ENCODE measurements around the gene TMA7. TPM values are rescaled to one million over a fixed set of nuclear protein-coding genes. Genes with fewer than 3 reads are reported as not detected.

TMA7 gene
- total RNA-seq, 4 donors from 2014 or later = 94.8 to 195 (median 141) TPM

- intact Hi-C loops (cut with DNase I; ENCODE audit: low total_unique reads) = no loop called here
Observed at GRCh38 chr3:48416546-48416945, 23.5 kb upstream of the TMA7 start.

GRCh38 chr3:48417529-48418108 lies 22.4 kb upstream of the TMA7 start:
- Histone ChIP-seq H3K27ac (no peak overlapping the region), H3K4me1 (no peaks in the 10 kb centered on the region), H3K36me3 (no peaks in the 10 kb centered on the region), H3K9me3 (no peaks in the 10 kb centered on the region), H3K4me3 (no peak overlapping the region), H3K27me3 (no peaks in the 10 kb centered on the region)
- TF ChIP-seq CTCF (IDR thresholded peaks at IDR 0.05) (no peak), POLR2A (IDR thresholded peaks at IDR 0.05) (no peak)
- no peak for DNase-seq
- intact Hi-C loops (cut with DNase I; ENCODE audit: low total_unique reads) = no loop called here

More at GRCh38 chr3:48416546-48416945, 23.5 kb upstream of the TMA7 start:
- DNase-seq = no peak
- Histone ChIP-seq H3K4me3 (no peak overlapping the region), H3K4me1 (no peaks in the 10 kb centered on the region), H3K9me3 (no peaks in the 10 kb centered on the region), H3K36me3 (no peaks in the 10 kb centered on the region), H3K27me3 (no peaks in the 10 kb centered on the region), H3K27ac (no peak overlapping the region)
- TF ChIP-seq CTCF (IDR thresholded peaks at IDR 0.05) (no peak), POLR2A (IDR thresholded peaks at IDR 0.05) (no peak)

- H3K4me1 ChIP-seq = no peaks in the 10 kb centered on the region
- no peaks in the 10 kb centered on the region for H3K27me3 ChIP-seq
- intact Hi-C loops (cut with DNase I; ENCODE audit: low total_unique reads) = no loop called here
- H3K9me3 ChIP-seq = no peaks in the 10 kb centered on the region
- H3K36me3 ChIP-seq = no peaks in the 10 kb centered on the region
- no peak for TF ChIP-seq POLR2A (IDR thresholded peaks at IDR 0.05)
- TF ChIP-seq CTCF (IDR thresholded peaks at IDR 0.05) = no peak
- no peak overlapping the region for H3K27ac ChIP-seq
- no peak for DNase-seq
- no peak overlapping the region for H3K4me3 ChIP-seq
Observed at GRCh38 chr3:48418140-48418539, 21.9 kb upstream of the TMA7 start.

- Histone ChIP-seq H3K27me3 (no peaks in the 10 kb centered on the region), H3K27ac (no peak overlapping the region), H3K4me1 (peaks cover 0 to 3% of the 10 kb centered on the region in 2 donors), H3K9me3 (no peaks in the 10 kb centered on the region), H3K36me3 (no peaks in the 10 kb centered on the region), H3K4me3 (no peak overlapping the region)
- intact Hi-C loops (cut with DNase I; ENCODE audit: low total_unique reads) = no loop called here
- TF ChIP-seq POLR2A (IDR thresholded peaks at IDR 0.05) = no peak
- no peak for TF ChIP-seq CTCF (IDR thresholded peaks at IDR 0.05)
- DNase-seq = no peak
Observed at GRCh38 chr3:48418651-48419050, 21.4 kb upstream of the TMA7 start.

GRCh38 chr3:48419149-48419548 lies 20.9 kb upstream of the TMA7 start:
- H3K36me3 ChIP-seq = no peaks in the 10 kb centered on the region
- H3K4me1 ChIP-seq = peaks cover 0 to 8% of the 10 kb centered on the region in 2 donors
- H3K27me3 ChIP-seq = no peaks in the 10 kb centered on the region
- H3K9me3 ChIP-seq = no peaks in the 10 kb centered on the region
- no peak overlapping the region for H3K27ac ChIP-seq
- H3K4me3 ChIP-seq = no peak overlapping the region
- DNase-seq = no peak
- intact Hi-C loops (cut with DNase I; ENCODE audit: low total_unique reads) = no loop called here
- TF ChIP-seq POLR2A (IDR thresholded peaks at IDR 0.05) (no peak), CTCF (IDR thresholded peaks at IDR 0.05) (no peak)

Measured in uterus (tissue), 4 donors.